NK-92 (cell line): Measurements from ENCODE around the gene NHLRC4.

ENCODE experiments used
- DNase-seq: peaks from one replicate; lab custom pipeline; 2025; ENCODE audit not compliant: unreplicated experiment; lab: John Stamatoyannopoulos, UW

NHLRC4 gene, protein sequence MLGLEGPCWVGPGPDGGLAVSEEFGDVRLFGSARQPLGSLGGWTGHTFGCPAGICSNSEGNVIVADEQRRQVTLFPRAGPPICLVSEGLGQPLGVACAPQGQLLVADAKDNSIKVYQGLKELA

DNA sequence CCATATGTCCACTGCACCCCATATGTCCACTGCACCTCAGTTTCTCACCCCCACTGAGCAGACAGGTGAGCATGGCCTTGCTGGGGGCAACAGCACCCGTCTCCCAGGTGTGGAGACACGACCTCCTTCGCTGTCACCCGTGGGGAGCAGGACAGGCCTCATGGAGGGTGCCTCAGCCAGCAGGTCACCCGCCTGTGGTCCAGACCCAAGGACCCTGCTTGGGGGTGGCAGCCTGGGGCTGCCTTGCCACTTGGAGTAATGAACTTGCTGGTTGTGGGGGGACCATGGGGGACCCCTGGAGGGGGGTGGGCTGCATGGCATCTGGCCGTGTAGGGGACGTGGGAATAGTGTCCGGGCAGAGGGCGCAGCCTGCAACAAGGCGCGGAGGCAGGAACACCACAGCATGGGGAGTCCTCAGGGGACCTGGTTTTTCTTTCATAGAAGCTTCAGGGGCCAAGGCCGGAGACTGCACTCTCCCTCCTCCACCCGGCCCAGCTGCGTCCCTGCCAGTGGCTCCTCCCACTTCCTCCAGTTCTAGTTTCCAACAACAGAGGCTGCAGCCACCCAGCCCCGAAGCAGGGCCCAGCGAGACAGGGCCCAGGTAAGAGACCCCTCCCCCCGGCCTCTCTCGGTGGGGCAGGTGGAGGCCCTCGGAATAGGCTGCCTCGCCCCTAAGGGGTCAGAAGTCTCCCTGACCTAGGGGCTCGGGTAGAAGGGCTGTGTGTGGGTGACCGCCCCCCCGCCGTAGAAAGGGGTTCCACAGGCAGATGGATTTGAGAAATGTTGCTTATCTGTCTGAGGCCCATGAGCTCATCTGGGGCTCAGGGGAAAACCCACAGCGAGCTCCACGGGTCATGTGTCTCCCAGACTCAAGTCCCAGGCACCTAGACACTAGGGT is at the start of gene NHLRC4:
Gene NHLRC4 (plus strand): TSS at position 531 of the 898 bp plus-strand sequence. CDS start 1,043 bp downstream, outside the sequence.
- no peak for DNase-seq

DNA sequence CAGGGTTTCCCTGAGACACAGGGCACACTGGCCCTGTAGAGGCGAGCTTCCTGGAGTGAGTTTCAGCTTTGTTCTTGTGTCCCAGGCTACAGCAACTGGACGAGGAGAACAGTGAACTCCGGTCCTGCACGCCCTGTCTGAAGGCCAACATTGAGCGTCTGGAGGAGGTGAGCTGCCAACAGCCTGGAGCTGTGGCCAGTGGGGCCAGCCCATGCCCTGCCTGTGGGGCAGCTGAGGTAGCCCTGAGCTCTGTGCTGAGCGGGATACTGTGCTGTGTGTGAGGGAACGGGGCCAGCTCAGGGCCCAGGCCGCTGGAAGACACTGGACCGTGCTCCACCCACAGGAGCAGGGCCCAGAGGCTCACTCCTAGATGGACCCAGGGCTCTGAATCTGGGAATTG is 47.9 kb upstream of the NHLRC4 start:
- DNase-seq, result no peak

GRCh38 chr16:519425-519824 is 47.4 kb upstream of the NHLRC4 start:
- DNase-seq, result no peak

GRCh38 chr16:519841-520687 is 46.7 kb upstream of the NHLRC4 start:
- no peak for DNase-seq

DNA sequence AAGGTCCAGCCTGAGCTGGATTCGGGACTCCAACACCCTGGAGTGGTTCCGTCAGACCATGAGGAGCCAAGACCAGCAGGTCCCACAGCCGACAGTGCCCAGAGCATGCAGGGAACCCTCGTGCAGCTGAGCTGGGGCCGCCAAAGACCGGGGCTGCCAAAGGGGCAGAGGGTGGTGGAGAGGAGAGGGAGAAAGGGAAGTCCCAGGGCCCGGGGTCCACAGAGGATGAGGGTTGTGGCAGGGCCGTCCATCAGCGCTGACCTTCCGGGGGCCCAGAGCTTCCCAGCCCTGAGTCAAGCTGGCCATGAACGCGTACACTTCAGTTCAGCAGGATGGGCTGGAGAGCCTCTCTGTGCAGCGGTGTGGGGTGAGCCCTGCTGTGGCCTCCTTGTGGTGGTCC is 46.0 kb upstream of the NHLRC4 start:
- no peak for DNase-seq

DNA sequence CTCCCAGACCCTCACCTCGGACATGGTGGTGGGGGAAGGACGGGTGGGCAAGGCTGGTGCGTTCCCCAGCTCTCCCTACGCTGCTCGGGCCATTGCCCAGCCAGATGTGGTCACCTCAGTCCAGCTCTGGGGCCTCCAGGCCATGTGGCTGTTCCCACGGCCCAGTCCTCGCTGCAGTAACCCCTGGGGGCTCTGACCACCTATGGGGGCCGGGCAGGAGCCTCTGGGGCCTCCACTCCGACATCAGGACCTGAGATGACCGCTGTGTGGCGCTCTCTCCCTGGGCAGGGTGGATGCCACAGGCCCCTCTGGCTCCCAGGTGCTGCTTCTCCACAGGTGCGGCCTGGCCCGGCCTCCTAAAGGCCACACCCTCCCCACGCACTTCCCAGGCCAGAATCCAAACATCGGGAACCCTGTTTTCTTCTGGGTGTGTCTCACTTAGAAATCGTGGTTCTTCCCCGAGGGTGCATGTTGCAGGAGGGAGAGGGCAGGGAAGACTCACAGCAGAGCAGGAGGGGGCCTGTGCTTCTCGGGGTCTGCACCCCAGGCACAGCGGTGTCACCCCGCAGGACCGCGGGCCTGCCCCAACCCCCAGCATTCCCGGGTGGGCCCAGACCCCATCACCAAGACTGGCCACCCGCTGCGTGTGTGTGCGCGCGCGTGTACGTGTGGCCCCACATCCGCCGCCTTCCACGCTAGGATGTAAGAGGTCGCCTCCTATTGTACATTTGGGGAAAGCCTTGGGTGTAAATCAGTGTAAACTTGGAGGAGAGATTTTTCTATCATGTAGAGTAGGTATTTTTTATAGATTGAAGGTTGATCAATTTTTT is 45.2 kb upstream of the NHLRC4 start:
- DNase-seq, result no peak

DNA sequence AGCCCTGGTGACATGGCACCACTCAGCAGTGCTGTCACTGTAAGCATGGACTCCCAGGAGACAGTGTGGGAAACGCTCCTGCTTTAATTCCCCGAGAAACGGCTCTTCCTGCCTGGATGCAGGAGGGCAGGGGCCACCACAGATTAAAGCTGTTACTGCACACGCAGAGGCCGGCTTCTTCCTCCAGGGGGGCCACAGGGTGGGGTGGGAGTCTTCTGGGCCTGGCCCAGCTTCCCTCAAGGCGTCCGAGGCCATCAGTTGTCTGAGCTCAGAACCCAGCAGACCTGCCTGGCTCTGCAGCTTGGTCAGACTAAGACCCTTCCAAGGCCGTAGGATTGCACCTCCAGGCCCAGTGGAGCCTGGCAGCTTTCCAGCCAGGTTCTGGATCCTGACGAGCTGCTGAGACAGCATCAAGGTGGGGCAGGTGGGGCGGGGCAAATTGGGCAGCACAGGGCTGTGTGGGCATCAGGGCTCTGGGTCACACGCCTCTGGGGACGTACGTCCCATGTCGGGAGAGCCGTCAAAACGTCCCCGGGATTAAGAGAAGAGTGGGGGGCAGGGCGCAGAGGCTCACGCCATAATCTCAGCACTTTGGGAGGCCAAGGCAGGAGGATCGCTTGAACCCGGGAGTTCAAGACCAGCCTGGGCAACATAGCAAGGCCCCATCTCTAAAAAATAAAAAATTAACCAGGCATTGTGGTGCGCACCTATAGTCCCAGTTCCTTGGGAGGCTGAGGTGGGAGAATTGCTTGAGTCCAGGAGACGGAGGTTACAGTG is 44.3 kb upstream of the NHLRC4 start:
- no peak for DNase-seq

DNA sequence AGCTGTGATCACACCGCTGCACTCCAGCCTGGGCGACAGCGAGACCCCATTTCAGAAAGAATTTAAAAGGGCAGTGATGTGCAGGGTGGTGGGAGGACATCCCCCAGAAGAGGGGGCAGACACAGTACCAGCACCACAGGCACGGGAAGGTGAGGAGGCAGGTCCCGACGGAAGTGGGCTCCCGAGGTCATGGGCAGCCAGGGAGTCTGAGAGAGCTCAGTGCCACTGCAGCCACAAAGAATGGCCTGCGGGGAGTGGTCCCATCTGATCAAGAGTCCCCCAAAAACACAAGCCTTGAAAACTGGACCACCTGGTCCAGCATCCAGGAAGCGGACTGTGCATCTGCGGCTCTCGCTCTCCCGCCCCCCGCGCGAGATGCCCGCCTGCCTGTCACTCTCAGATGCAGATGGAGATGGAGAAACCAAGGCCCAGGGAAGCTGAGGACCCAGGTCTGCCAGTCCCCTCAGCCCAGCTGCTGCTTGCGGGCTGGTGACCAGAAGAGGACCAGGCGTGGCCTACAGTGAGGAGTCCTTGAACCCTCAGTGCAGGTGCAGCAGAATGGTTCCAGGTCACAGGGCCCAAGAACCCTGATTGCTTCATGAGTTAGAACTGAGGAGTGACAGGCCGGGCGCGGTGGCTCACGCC is 43.6 kb upstream of the NHLRC4 start:
- DNase-seq, result no peak

DNA sequence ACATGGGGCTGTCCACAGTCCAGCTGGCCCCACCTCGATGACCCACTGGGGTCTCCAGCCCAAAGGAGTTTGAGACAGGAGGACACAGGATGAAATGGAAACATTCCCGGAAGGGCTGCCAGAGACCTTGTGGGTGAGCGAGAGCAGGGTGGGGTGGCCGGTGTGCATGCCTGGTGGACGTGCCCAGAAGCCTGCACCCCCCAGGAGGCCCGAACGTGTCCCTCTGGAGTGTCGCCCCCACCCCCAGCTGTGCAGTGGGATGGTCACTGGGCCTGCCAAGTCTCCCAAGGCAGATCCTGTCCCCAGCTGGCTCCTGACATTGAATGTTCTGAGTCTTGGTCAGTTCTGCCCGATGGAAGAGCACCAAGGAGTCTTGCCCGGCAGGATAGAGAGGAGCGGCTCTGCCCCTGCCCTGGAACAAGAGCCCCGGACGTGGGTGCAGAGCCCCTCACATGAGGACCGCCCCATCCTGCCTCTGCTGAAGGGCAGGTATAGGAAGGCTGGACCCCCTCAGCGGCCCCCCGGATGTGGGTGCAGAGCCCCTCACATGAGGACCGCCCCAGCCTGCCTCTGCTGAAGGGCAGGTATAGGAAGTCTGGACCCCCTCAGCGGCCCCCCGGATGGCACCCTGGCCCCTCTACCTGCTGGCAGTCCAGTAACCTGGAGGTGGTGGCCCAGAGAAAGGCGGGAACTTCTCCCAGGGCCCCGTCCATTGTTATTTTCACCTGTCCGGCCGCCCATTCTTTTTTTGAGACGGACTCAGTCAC is 42.3 kb upstream of the NHLRC4 start:
- DNase-seq, result no peak

DNA sequence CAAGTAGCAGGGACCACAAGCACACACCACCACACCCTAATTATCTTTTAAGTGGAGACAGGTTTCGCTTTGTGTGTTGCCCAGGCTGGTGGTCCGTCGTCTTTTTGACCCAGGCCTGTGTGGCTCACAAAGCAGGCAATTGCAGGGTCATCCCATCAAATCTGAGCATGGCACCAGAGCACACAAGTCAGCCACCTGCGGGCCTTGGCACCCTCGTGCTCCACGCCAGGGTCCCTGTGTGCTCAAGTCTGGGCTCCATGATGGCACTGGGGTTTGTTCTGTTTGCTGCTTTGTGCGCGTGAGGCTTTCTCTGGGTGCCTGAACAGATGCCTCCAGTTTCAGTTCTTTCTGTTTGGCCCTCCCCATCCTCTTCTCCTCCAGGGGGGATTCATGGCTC is 41.7 kb upstream of the NHLRC4 start:
- no peak for DNase-seq

GRCh38 chr16:525520-526180 is 41.2 kb upstream of the NHLRC4 start:
- no peak for DNase-seq

DNA sequence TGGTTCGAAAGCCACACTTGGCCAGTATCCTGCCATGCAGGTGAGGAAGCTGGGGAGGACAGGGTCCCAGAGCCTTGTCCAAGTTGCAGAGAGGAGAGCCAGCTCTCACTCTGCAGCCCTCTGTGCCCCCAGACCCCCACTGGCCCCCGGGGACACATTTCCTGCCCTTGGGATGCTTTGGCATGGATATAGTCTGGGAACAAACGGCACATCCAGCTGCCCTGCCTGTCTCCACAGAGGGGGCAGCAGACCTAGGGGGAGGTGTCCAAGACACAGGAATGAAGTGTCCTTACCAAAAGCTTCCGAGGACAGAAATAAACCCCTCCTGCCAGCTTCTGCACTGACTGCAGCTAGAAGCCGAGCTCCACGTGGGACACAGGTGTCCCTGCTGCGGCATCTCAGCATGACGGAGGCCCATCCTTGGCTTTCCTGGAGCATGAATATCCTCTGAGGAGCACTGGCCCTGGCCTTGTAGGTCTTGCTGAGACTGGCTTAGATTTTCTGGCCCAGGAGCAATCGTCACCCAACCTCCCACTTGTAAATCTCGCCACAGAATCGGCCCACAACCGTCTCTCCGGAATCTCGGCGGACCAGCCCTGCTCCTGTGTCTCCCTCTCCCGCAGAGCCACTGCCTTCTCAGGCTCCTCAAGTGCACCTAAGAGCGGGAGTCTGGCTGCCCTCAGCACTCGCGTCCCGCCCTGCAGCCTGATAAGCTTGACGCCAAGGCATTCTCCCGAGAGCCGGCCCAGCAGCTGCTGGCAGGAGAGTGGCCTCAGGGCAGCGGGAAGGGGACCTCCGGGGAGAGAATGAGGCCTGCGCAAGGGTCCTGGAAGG is 40.4 kb upstream of the NHLRC4 start:
- DNase-seq, result no peak

DNA sequence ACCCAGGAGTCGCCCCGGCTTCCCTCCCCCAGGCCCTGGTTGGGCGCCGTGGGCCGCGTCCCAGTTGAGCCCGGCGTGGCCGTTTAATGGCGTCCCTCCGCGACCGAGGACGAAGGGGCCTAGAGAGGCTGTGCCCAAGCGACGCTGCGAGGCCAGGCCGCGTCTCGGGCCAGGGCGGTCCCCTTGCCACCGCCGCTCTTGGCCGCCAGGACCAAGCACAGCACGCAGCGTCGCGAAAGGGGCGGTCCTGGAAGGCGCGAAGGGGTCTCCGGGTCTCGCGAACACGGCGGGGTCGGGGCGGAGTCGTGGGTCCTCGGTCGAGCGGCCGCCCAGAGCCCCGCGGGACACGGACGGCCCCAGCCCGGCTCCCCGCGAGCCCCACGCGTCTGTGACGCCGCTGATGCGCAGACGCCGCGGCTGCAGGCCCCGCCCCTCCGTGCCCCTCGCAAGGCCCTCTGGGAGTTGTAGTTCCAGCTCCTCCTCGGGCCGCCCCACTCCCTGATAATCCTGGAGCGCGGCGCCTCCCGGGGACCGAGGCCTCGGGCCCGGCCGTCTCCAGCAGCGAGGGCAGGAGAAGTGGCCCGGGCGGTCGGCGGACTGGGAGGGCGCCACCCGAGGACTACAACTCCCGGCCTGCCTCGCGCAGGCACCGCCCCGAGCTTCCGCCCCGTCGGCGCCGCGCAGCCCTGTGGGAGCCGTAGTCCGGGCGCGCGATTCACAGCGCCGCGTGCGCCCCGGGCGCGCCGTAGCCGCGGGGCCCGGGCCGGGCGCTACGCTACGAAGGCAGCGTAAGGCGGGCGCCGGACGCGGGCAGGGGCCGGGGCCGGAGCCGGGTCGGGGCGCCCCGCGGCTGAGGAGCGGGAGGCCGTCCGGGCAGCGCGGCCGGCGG is 39.5 kb upstream of the NHLRC4 start, which contains the start of gene CAPN15:
Gene CAPN15 (plus strand): TSS at position 698 of the 889 bp plus-strand sequence. CDS start 19,127 bp downstream, outside the sequence.
- DNase-seq, result no peak

DNA sequence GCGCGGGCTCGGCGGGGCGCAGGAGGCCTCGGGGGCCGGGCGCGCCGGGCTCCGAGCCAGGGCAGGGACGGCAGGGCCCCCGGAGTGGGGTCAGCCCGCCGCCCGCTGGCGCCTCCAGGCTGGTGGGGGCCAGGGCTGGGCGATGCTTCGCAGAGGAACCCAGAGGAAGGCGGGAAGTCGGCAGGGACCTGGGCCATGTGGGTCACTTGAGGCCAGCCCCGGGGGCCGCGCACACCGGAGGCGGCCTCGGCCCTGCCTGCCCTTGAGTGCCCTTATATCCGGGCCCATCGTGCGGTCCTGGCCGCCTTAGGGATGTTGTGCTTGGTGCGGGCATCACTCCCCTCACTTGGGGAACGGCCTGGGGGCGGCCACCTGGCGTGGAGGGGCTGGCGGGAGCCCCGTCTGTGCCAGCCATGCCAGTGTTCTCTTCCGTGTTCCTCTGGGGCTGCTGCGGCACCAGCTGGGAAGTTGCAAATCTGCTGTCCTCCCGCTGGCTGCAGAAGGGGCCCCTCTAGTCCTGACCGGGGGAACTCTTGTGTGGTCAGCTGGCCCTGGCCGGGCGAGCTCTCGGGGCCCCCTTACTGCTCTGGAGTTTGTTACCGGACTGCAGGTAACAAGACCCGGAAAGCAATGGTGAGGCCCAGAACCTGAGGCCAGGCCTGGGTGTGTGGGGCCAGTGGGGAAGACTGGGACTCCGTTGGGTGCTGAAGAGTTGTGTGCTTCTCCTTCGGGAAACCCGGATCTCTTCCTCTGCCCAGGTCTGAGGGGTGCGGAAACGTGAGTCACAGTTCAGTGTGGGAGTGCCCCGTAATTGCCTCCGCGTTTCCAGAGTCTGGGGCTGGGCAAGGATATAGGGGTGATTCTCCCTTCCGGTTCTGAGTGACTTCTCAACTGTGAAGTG is 38.4 kb upstream of the NHLRC4 start:
- no peak for DNase-seq

DNA sequence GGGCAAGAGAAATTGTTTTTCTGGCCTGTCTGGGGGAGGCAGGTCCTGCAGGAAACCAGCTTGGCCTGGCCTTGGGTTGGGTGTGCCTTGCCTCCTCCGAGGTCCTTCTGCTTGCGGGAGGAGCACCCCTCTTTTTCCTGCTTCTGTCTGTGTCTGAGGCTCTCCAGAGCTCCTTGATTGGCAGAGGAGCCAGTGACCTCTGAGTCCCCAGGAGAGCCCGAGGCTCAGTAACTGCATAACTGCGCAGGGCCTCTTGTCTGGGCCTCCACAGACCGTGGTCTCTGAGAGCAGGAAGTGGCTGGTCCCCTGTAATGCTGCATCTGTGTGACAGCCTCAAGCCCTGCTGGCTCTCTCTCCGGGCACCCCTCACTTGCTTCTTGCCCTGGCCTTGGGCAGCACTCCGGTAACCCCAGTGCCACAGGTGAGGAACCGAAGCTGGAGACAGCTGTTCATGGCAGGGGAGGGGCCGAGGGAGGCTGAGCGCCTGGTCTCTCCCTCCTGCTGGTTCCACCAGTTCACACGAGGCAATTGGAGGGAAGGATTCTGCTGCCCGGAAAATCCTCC is 37.7 kb upstream of the NHLRC4 start:
- no peak for DNase-seq
